ENCODE data around the gene SERTAD4. TPM values are rescaled to one million over a fixed set of nuclear protein-coding genes. Genes with fewer than 3 reads are reported as not detected.

Gene SERTAD4
- total and polyA plus RNA-seq, 4 donors: 1.9 to 7.8 (median 2.7) TPM

- WGBS, 2 donors: 54 to 64% methylated on average over 4 of the region's 4 CpGs
- Histone ChIP-seq H3K4me1 (ENCODE audit: control insufficient read depth in 5 of 5, insufficient read depth in 5 of 5, low read length in 5 of 5) (peaks cover 0 to 20% (median 15%) of the 10 kb centered on the region in 5 donors), H3K4me3 (no peak overlapping the region), H3K9me3 (ENCODE audit: control insufficient read depth in 4 of 4, insufficient read depth in 3 of 4, low read length in 3 of 4) (no peaks in the 10 kb centered on the region), H3K27me3 (ENCODE audit: control insufficient read depth in 3 of 3, insufficient read depth in 3 of 3, low read length in 2 of 3) (peaks cover 0 to 5% (median 0%) of the 10 kb centered on the region in 3 donors), H3K27ac (ENCODE audit: low read depth in 1 of 2, low read length in 1 of 2) (no peak overlapping the region), H3K36me3 (ENCODE audit: control insufficient read depth in 4 of 4, insufficient read depth in 4 of 4, low read length in 4 of 4) (no peaks in the 10 kb centered on the region), H3K9ac (ENCODE audit: insufficient read depth in 1 of 2, low read length in 2 of 2) (no peak overlapping the region)
- DNase-seq: no peak
- no peak for TF ChIP-seq CTCF (IDR thresholded peaks at IDR 0.05; ENCODE audit: control extremely low read depth, extremely low read depth)
- no peak for ATAC-seq (ENCODE audit: insufficient read depth, low FRiP score)
Measured at GRCh38 chr1:210260096-210260495, 27.5 kb downstream of the SERTAD4 start.

- ATAC-seq (ENCODE audit: insufficient read depth, low FRiP score) (no peak), DNase-seq (peak; percentile 76 to 96 (median 93))
- H3K4me1 ChIP-seq (ENCODE audit: control insufficient read depth in 5 of 5, insufficient read depth in 5 of 5, low read length in 5 of 5): peaks cover 0 to 20% (median 15%) of the 10 kb centered on the region in 5 donors
- H3K9me3 ChIP-seq (ENCODE audit: control insufficient read depth in 4 of 4, insufficient read depth in 3 of 4, low read length in 3 of 4): no peaks in the 10 kb centered on the region
- peak overlapping the region; percentile 17 to 44 for H3K27ac ChIP-seq (ENCODE audit: low read depth in 1 of 2, low read length in 1 of 2)
- H3K9ac ChIP-seq (ENCODE audit: insufficient read depth in 1 of 2, low read length in 2 of 2): no peak overlapping the region
- H3K27me3 ChIP-seq (ENCODE audit: control insufficient read depth in 3 of 3, insufficient read depth in 3 of 3, low read length in 2 of 3): no peaks in the 10 kb centered on the region
- TF ChIP-seq CTCF (IDR thresholded peaks at IDR 0.05; ENCODE audit: control extremely low read depth, extremely low read depth): no peak
- 29 to 64% methylated on average over 8 of the region's 8 CpGs for WGBS, 2 donors
- H3K36me3 ChIP-seq (ENCODE audit: control insufficient read depth in 4 of 4, insufficient read depth in 4 of 4, low read length in 4 of 4): no peaks in the 10 kb centered on the region
- H3K4me3 ChIP-seq: no peak overlapping the region
Measured at GRCh38 chr1:210262167-210262896, 29.7 kb downstream of the SERTAD4 start.

- Histone ChIP-seq H3K9me3 (ENCODE audit: control insufficient read depth in 4 of 4, insufficient read depth in 3 of 4, low read length in 3 of 4) (no peaks in the 10 kb centered on the region), H3K27ac (ENCODE audit: low read depth in 1 of 2, low read length in 1 of 2) (peak overlapping the region; percentile 17 to 44), H3K36me3 (ENCODE audit: control insufficient read depth in 4 of 4, insufficient read depth in 4 of 4, low read length in 4 of 4) (no peaks in the 10 kb centered on the region), H3K4me1 (ENCODE audit: control insufficient read depth in 5 of 5, insufficient read depth in 5 of 5, low read length in 5 of 5) (peaks cover 0 to 20% (median 15%) of the 10 kb centered on the region in 5 donors), H3K9ac (ENCODE audit: insufficient read depth in 1 of 2, low read length in 2 of 2) (no peak overlapping the region), H3K27me3 (ENCODE audit: control insufficient read depth in 3 of 3, insufficient read depth in 3 of 3, low read length in 2 of 3) (no peaks in the 10 kb centered on the region), H3K4me3 (no peak overlapping the region)
- DNase-seq (peak in 1 of 3 donors; percentile 82), ATAC-seq (ENCODE audit: insufficient read depth, low FRiP score) (no peak)
- no peak for TF ChIP-seq CTCF (IDR thresholded peaks at IDR 0.05; ENCODE audit: control extremely low read depth, extremely low read depth)
- 64 to 70% methylated on average over 4 of the region's 4 CpGs for WGBS, 2 donors
Measured at GRCh38 chr1:210262897-210263272, 30.3 kb downstream of the SERTAD4 start.
